Measurements from ENCODE around the gene FAM13C.

DNA sequence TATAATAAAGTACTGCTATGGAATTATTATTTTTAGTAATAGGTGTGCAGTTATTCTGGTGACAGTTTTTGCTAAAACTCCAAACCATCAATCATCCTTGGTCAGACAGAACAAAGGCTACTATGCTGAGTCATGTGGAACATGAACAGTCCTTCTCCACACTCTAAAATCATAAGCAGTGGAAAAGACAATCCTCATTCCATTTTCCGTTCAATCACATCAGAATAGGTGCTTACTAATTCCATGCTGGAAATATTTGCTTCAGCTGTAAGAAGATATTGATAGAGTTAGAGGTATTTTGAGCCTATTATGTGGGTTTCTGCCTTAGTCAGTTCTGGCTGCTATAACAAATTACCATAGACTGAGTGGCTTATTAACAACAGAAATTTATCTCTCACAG lies 82.9 kb downstream of the FAM13C start:
- TF ChIP-seq POLR2A (IDR thresholded peaks at IDR 0.05) (no peak), POLR2AphosphoS5 (IDR thresholded peaks at IDR 0.05) (no peak)
- TF ChIP-seq, protein P1, sequence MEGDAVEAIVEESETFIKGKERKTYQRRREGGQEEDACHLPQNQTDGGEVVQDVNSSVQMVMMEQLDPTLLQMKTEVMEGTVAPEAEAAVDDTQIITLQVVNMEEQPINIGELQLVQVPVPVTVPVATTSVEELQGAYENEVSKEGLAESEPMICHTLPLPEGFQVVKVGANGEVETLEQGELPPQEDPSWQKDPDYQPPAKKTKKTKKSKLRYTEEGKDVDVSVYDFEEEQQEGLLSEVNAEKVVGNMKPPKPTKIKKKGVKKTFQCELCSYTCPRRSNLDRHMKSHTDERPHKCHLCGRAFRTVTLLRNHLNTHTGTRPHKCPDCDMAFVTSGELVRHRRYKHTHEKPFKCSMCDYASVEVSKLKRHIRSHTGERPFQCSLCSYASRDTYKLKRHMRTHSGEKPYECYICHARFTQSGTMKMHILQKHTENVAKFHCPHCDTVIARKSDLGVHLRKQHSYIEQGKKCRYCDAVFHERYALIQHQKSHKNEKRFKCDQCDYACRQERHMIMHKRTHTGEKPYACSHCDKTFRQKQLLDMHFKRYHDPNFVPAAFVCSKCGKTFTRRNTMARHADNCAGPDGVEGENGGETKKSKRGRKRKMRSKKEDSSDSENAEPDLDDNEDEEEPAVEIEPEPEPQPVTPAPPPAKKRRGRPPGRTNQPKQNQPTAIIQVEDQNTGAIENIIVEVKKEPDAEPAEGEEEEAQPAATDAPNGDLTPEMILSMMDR (IDR thresholded peaks at IDR 0.05) = no peak

All from prostate gland (tissue), 2 donors.